Activated T-helper 2 cell treated with anti-CD3 and anti-CD28 coated beads, Interferon-gamma antibody, Interleukin-2, Interleukin-4, amounts not matched to agents 10 μg/mL and 5 μg/mL and 100 μg/mL, durations not matched to agents 14 hours and 24 hours and 36 hours (primary cell): Measurements from ENCODE around the gene FKBP1A. TPM values are rescaled to one million over a fixed set of nuclear protein-coding genes. Genes with fewer than 3 reads are reported as not detected.

ENCODE experiments used
- DNase-seq: peaks from one replicate; pipeline ENCODE4 v3.0.0; 2021; ENCODE audit warnings: low spot score
- H3K27ac Mint-ChIP-seq: one replicate; pipeline ENCODE4 v1.8.0; 2021; ENCODE audit warnings: mixed read lengths
- H3K27me3 Mint-ChIP-seq: one replicate; pipeline ENCODE4 v1.8.0; 2021; ENCODE audit warnings: low read depth, mixed read lengths
- H3K36me3 Mint-ChIP-seq: one replicate; pipeline ENCODE4 v1.8.0; 2021; ENCODE audit warnings: low read depth, mixed read lengths
- H3K4me1 Mint-ChIP-seq: one replicate; pipeline ENCODE4 v1.8.0; 2021; ENCODE audit warnings: low read depth, mixed read lengths
- H3K4me3 Mint-ChIP-seq: one replicate; pipeline ENCODE4 v1.8.0; 2021; ENCODE audit warnings: low read depth, mild to moderate bottlenecking, moderate library complexity, mixed read lengths
- H3K9me3 Mint-ChIP-seq: one replicate; pipeline ENCODE4 v1.8.0; 2021; ENCODE audit warnings: mixed read lengths
- intact Hi-C: fragments of 100-400 bp; cut with micrococcal nuclease; formaldehyde crosslinking; loops from one replicate; pipeline ENCODE4 v1.15.1; 2023
- total RNA-seq: library from RNA; stranded (reverse); gene quantifications from 2 replicates; pipeline ENCODE4 v1.2.3, GENCODE V29; 2022

The FKBP1A gene
- total RNA-seq, 1 donor from 2014 or later, result 320 TPM

DNA sequence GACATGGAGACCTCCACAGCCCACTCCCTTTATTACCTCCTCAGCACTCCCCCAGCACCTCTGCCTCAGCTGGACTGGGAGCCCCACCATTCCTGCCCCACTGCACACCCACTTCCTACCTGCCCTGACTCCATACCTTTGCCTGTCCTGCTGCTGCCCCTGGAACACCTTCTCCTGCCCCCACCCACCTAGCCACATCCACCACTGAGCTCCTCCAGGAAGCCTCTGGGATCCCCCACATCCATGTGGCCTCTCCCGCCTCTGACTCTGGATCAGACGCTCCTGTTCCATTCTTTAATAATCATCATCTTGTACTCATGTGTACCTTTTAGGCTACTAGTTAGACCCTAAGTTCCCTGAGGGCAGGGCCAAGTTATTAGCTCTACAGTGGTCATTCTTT, 61.8 kb downstream of the FKBP1A start:
- Mint-ChIP-seq H3K4me1 (peaks cover 37% of the 10 kb centered on the region), H3K27ac (peak overlapping the region; percentile 9), H3K4me3 (no peak overlapping the region), H3K36me3 (peaks cover 50% of the 10 kb centered on the region), H3K27me3 (no peaks in the 10 kb centered on the region), H3K9me3 (no peaks in the 10 kb centered on the region)
- intact Hi-C loops, result no loop called here
- peak; percentile 5 for DNase-seq

DNA sequence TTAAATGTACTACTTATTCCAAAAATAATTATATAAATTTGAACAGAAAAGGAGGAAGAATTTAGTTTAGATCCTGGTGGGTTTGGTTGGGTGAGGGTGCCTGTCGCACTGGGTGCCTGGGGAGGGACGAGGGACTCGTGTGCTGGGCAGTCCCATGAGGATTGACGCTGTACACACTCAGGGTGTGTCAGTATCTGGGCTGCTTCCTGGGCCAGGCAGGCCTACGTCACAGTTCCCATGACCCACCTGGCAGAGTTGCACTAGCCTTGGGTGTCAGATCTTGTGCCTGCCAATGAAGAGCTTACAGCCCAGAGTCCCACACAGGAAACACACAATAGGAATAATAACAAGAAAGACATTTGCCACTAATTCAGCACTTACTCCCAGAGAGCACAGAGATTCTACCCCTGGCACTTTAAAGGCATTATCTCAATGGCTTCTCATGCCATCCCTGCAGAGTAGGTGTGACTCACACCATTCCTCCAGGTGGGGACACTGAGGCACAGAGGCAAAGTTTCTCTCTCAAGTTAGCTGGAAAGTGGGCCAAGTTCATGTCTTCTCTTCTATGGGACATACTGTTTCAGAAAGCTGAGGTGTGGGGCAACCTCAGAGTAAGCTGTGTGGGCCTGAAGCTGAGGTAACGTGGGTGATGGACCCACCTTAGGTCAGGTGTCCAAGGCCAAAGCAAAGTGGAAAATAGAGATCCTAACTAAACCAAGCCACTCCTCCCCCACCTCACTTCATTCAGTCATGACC, 62.6 kb downstream of the FKBP1A start:
- intact Hi-C loops, result no loop called here
- Mint-ChIP-seq H3K4me3 (no peak overlapping the region), H3K9me3 (no peaks in the 10 kb centered on the region), H3K36me3 (peaks cover 50% of the 10 kb centered on the region), H3K27me3 (no peaks in the 10 kb centered on the region), H3K27ac (peak overlapping the region; percentile 87), H3K4me1 (peaks cover 34% of the 10 kb centered on the region)
- DNase-seq, result peak; percentile 44

GRCh38 chr20:1328680-1329330, 64.0 kb downstream of the FKBP1A start, which contains the start of gene SDCBP2:
TSS of gene SDCBP2 (minus strand) at chr20:1329139. CDS start at chr20:1320416, 8,723 bp downstream.
- no peak for DNase-seq
- peaks cover 43% of the 10 kb centered on the region for H3K36me3 Mint-ChIP-seq
- H3K4me1 Mint-ChIP-seq, result peaks cover 43% of the 10 kb centered on the region
- H3K4me3 Mint-ChIP-seq, result no peak within 1 kb of the TSS
- H3K27me3 Mint-ChIP-seq, result no peaks in the 10 kb centered on the region
- intact Hi-C loops, result loop anchor here (10.0 kb wide), 2 partner anchors 336 to 776 kb away; partner anchors contain the start of gene STK35
- H3K9me3 Mint-ChIP-seq, result no peaks in the 10 kb centered on the region
- H3K27ac Mint-ChIP-seq, result peak within 1 kb of the TSS; percentile 87

- Mint-ChIP-seq H3K4me1 (peaks cover 43% of the 10 kb centered on the region), H3K9me3 (no peaks in the 10 kb centered on the region), H3K36me3 (peaks cover 38% of the 10 kb centered on the region), H3K27me3 (no peaks in the 10 kb centered on the region), H3K27ac (no peak overlapping the region), H3K4me3 (no peak overlapping the region)
- intact Hi-C loops, result loop anchor here (10.0 kb wide), 2 partner anchors 337 to 777 kb away; partner anchors contain the start of gene STK35
- no peak for DNase-seq
Observed at GRCh38 chr20:1327827-1328679, 64.8 kb downstream of the FKBP1A start.

DNA sequence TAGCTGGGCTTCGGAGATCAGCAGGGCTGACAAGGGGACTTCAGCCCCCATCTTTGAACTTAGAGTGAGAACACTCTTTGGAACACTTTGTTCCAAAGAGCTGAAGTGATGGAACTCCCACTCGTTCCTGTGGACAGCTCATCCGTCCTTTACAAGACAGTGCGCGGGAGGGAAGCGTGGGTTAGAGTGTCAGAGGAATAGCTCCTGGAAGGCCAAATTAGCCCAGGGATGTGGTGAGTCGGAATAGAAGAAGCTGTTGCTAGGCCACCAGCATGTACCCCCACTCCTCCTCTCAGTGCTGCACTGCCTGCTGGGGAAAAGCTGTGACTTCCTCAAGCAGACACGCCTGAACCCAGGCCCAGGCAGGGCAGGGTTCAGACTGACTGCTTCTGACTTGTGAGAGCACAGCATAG, 65.6 kb downstream of the FKBP1A start:
- no peak overlapping the region for H3K27ac Mint-ChIP-seq
- no peak overlapping the region for H3K4me3 Mint-ChIP-seq
- peaks cover 29% of the 10 kb centered on the region for H3K36me3 Mint-ChIP-seq
- H3K4me1 Mint-ChIP-seq, result peaks cover 40% of the 10 kb centered on the region
- no peaks in the 10 kb centered on the region for H3K9me3 Mint-ChIP-seq
- no peak for DNase-seq
- intact Hi-C loops, result loop anchor here (10.0 kb wide), 2 partner anchors 338 to 778 kb away; partner anchors contain the start of gene STK35
- no peaks in the 10 kb centered on the region for H3K27me3 Mint-ChIP-seq

DNA sequence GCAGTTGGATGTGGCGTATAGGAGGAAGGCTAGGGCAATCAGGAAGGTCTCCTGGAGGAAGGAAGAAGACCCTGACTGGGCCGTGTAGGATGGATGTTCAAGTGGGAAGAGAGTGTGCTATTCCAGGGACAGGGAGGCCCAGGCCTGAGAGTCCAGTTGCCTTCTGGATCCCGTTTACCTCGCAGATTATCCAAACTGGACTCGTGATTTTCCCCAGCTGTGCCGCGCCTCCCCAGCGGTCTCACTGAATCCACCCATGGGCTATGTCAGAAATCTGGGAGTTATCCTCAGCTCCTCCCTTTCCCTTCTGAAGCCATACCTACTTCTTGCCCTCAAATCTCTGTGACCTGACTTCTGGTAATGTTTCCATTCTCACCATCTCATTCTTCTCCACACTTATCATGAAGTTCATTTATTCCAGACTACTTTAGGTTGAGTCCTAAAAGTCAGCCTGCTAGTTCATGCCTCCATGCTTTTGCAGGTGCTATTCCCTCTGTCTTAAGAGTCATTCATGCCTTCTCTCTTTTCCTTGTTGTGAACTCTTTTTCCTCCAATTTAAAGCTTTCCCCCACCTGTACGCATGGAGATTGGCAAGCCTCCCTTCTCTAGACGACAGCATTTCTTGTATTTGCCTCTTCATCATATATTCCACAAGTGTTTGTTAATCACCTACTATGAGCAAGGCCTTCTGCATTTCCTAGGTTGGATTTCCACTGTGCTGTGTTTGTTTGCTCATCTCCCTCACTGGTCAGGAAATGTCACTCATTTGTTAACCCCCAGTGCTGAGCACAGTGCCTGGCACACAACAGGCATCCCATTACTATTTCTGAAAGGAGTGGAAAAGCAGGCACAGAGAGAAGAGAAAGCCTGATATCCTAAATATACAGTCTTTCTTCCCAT, 66.6 kb downstream of the FKBP1A start:
- Mint-ChIP-seq H3K4me3 (no peak overlapping the region), H3K36me3 (peaks cover 25% of the 10 kb centered on the region), H3K4me1 (peaks cover 38% of the 10 kb centered on the region), H3K27ac (no peak overlapping the region), H3K27me3 (no peaks in the 10 kb centered on the region), H3K9me3 (peaks cover 2% of the 10 kb centered on the region)
- intact Hi-C loops, result loop anchor here (10.0 kb wide), 2 partner anchors 339 to 779 kb away; partner anchors contain the start of gene STK35
- DNase-seq, result no peak

DNA sequence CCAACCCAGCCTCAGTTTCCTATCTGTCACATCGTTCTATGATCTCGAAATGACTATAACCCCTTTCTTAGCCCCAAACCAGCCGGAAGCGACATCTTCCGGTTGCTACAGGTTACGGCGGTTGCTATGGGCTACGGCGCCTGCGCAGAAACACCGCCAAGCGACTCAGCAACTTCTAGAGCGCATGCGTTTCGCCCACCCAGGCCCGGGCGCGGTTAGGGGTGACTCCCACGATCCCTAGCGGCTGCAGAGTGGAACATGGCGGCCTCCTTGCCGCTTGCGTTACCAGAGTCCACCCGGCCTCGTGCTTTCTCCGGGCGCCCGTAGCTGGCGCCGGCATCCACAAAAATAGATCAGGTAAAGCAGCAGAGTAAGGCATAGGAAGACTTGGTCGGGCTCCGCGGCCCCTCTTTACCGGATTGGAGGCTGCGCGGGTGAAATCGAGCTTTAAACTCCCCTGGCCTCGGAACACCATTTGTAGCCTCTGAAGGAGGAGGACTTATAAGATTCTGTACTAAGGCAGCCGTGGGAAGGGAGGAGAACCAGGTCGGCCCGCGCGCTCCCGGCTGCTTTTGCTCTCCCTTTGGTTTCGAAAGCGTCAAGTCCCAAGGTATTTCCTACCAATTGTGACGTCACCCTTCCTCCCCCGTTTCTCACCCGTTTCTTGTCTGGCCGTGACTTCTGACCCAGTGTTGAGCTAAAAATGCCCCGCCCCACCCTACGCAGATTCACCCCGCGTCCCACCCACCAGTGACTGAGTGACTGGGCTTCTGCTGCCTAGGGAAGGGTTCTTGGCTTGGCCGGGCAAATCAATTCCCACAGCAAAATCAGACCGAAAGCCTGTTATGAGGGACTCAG, 67.5 kb downstream of the FKBP1A start:
- DNase-seq, result peak; percentile 98
- Mint-ChIP-seq H3K9me3 (peaks cover 4% of the 10 kb centered on the region), H3K27ac (no peak overlapping the region), H3K36me3 (peaks cover 20% of the 10 kb centered on the region), H3K4me1 (peaks cover 31% of the 10 kb centered on the region), H3K27me3 (no peaks in the 10 kb centered on the region), H3K4me3 (no peak overlapping the region)
- intact Hi-C loops, result loop anchor here (1.0 to 10.0 kb wide), 8 partner anchors 21 to 1145 kb away; partner anchors contain the start of genes FKBP1A, SNRPB and STK35

- Mint-ChIP-seq H3K36me3 (peaks cover 14% of the 10 kb centered on the region), H3K27me3 (no peaks in the 10 kb centered on the region), H3K9me3 (peaks cover 4% of the 10 kb centered on the region), H3K4me1 (peaks cover 25% of the 10 kb centered on the region), H3K4me3 (no peak overlapping the region), H3K27ac (no peak overlapping the region)
- intact Hi-C loops, result loop anchor here (1.0 to 10.0 kb wide), 8 partner anchors 22 to 1146 kb away; partner anchors contain the start of genes FKBP1A, SNRPB and STK35
- DNase-seq, result no peak
Observed at GRCh38 chr20:1324598-1325172, 68.2 kb downstream of the FKBP1A start.

DNA sequence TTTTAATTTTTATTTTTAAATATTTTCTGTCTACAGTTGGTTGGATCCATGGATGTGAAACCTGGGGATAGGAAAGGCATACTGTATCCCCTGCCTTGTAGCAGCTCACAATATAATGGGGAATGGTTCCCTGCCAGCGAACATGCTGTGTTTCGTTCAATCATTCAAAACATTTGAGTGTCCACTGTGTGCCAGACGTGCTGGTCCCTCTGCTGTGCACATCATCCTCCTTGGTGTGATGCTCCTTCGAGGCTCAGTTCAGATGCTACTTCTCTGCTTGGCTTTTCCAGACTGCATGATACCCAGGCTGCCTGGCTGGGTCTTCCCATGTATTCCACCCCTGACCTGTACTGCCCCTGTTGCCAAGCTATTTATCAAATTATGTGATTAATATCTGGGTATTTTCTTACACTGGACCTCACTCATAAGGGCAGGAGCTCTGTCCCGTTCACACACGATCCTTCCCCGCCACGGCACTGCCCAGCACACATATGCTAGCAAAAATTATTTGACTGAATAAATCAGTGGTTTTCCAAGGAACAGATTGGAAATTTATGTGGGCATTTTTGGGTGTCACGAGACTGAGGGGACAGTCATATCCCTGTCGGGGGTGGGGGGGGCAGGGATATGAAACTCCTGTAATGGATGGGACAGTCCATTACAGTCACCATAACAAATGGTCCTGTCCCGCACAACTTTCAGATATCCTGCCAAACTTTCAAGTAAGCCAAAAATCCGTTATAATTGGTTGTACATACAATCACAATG, 68.8 kb downstream of the FKBP1A start:
- intact Hi-C loops, result loop anchor here (2.0 to 10.0 kb wide), 4 partner anchors 23 to 1147 kb away; partner anchors contain the start of genes SNRPB and STK35
- H3K36me3 Mint-ChIP-seq, result peaks cover 11% of the 10 kb centered on the region
- H3K9me3 Mint-ChIP-seq, result peaks cover 4% of the 10 kb centered on the region
- no peak overlapping the region for H3K4me3 Mint-ChIP-seq
- peaks cover 21% of the 10 kb centered on the region for H3K4me1 Mint-ChIP-seq
- H3K27ac Mint-ChIP-seq, result peak overlapping the region; percentile 43
- DNase-seq, result no peak
- no peaks in the 10 kb centered on the region for H3K27me3 Mint-ChIP-seq

- intact Hi-C loops, result loop anchor here (10.0 kb wide), 2 partner anchors 342 to 782 kb away; partner anchors contain the start of gene STK35
- peaks cover 4% of the 10 kb centered on the region for H3K9me3 Mint-ChIP-seq
- peak overlapping the region; percentile 54 for H3K27ac Mint-ChIP-seq
- H3K27me3 Mint-ChIP-seq, result no peaks in the 10 kb centered on the region
- DNase-seq, result no peak
- peaks cover 24% of the 10 kb centered on the region for H3K4me1 Mint-ChIP-seq
- no peak overlapping the region for H3K4me3 Mint-ChIP-seq
- peaks cover 11% of the 10 kb centered on the region for H3K36me3 Mint-ChIP-seq
Observed at GRCh38 chr20:1323256-1323655, 69.6 kb downstream of the FKBP1A start.
